Loucy (cell line): Measurements from ENCODE around the gene ETV5.

Experiments used
- H2AFZ ChIP-seq: fragments of 200-600 bp; sonication (generic); 2 replicates; pipeline ENCODE4 v1.6.0; 2016; ENCODE audit warnings: antibody characterized with exemption, mild to moderate bottlenecking, low read length, moderate library complexity
- H3F3A ChIP-seq: fragments of 200-600 bp; 2 replicates; pipeline ENCODE4 v1.6.0; 2016; ENCODE audit warnings: antibody characterized with exemption, low read depth, mild to moderate bottlenecking
- H3K27me3 ChIP-seq: fragments of 200-600 bp; sonication (generic); 2 replicates; pipeline ENCODE4 v1.6.1; 2014; ENCODE audit warnings: low read length, mild to moderate bottlenecking; ENCODE audit not compliant: insufficient read depth, poor library complexity, severe bottlenecking
- H3K36me3 ChIP-seq: fragments of 200-600 bp; sonication (generic); 2 replicates; pipeline ENCODE4 v1.6.1; 2016; ENCODE audit warnings: low read length; ENCODE audit not compliant: insufficient read depth
- H3K4me1 ChIP-seq: fragments of 200-600 bp; sonication (generic); 2 replicates; pipeline ENCODE4 v1.5.1; 2014; ENCODE audit warnings: low read length, mild to moderate bottlenecking; ENCODE audit not compliant: insufficient read depth, poor library complexity, severe bottlenecking
- H3K4me2 ChIP-seq: fragments of 200-600 bp; sonication (generic); 2 replicates; pipeline ENCODE4 v1.6.0; 2014; ENCODE audit warnings: antibody characterized with exemption, low read length, low read depth, mild to moderate bottlenecking; ENCODE audit not compliant: poor library complexity, severe bottlenecking
- H3K4me3 ChIP-seq: fragments of 200-600 bp; sonication (generic); 2 replicates; pipeline ENCODE4 v1.5.1; 2014; ENCODE audit warnings: low read length, mild to moderate bottlenecking, mixed read lengths; ENCODE audit not compliant: poor library complexity, severe bottlenecking
- H3K79me2 ChIP-seq: fragments of 200-600 bp; sonication (generic); 2 replicates; pipeline ENCODE4 v1.6.1; 2014; ENCODE audit warnings: low read length; ENCODE audit not compliant: insufficient read depth
- H3K9ac ChIP-seq: fragments of 200-600 bp; sonication (generic); 2 replicates; pipeline ENCODE4 v1.6.0; 2014; ENCODE audit warnings: mild to moderate bottlenecking, low read depth, low read length, moderate library complexity; ENCODE audit not compliant: poor library complexity, severe bottlenecking
- H3K9me2 ChIP-seq: fragments of 200-600 bp; sonication (generic); replicated peaks from 2 replicates; pipeline ENCODE4 v1.6.1; 2016; ENCODE audit warnings: low read depth, low read length, mixed read lengths
- H3K9me3 ChIP-seq: fragments of 200-600 bp; sonication (generic); 2 replicates; pipeline ENCODE4 v1.6.1; 2014; ENCODE audit warnings: mild to moderate bottlenecking, antibody characterized with exemption, low read length, low read depth; ENCODE audit not compliant: insufficient read depth
- H4K20me1 ChIP-seq: fragments of 200-600 bp; sonication (generic); 2 replicates; pipeline ENCODE4 v1.6.0; 2014; ENCODE audit warnings: antibody characterized with exemption, low read length, mild to moderate bottlenecking; ENCODE audit not compliant: insufficient read depth, poor library complexity, severe bottlenecking
- EZH2phosphoT487 ChIP-seq: fragments of 200-600 bp; IDR thresholded peaks from 2 replicates; pipeline ENCODE4 v1.6.1; 2018; ENCODE audit warnings: antibody characterized with exemption, mild to moderate bottlenecking, moderate library complexity, borderline replicate concordance
- TF ChIP-seq, protein P1 (sequence below): fragments of 200-600 bp; sonication (generic); conservative IDR thresholded peaks from 2 replicates; pipeline ENCODE4 v1.5.1; 2014; ENCODE audit warnings: mild to moderate bottlenecking, antibody characterized with exemption, low read length

ETV5 gene

GRCh38 chr3:186108941-186109865 lies at the start of gene ETV5:
Gene ETV5, minus strand, starts transcription at chr3:186109089. Its CDS starts 3,221 bp downstream, at chr3:186105868.
- Histone ChIP-seq H3K36me3 (no peaks in the 10 kb centered on the region), H3K9me3 (no peaks in the 10 kb centered on the region), H2AFZ (peak within 1 kb of the TSS; percentile 59), H3K9ac (peak within 1 kb of the TSS; percentile 66), H3K27me3 (peaks cover 12% of the 10 kb centered on the region), H4K20me1 (peaks cover 7% of the 10 kb centered on the region), H3K9me2 (no peaks in the 10 kb centered on the region), H3K4me1 (peaks cover 46% of the 10 kb centered on the region), H3K4me2 (peak within 1 kb of the TSS; percentile 94), H3K4me3 (peak within 1 kb of the TSS; percentile 77), H3K79me2 (no peaks in the 10 kb centered on the region), H3F3A (no peaks in the 10 kb centered on the region)
- no peak for TF ChIP-seq EZH2phosphoT487
- TF ChIP-seq, protein P1, sequence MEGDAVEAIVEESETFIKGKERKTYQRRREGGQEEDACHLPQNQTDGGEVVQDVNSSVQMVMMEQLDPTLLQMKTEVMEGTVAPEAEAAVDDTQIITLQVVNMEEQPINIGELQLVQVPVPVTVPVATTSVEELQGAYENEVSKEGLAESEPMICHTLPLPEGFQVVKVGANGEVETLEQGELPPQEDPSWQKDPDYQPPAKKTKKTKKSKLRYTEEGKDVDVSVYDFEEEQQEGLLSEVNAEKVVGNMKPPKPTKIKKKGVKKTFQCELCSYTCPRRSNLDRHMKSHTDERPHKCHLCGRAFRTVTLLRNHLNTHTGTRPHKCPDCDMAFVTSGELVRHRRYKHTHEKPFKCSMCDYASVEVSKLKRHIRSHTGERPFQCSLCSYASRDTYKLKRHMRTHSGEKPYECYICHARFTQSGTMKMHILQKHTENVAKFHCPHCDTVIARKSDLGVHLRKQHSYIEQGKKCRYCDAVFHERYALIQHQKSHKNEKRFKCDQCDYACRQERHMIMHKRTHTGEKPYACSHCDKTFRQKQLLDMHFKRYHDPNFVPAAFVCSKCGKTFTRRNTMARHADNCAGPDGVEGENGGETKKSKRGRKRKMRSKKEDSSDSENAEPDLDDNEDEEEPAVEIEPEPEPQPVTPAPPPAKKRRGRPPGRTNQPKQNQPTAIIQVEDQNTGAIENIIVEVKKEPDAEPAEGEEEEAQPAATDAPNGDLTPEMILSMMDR, result no peak

GRCh38 chr3:186154641-186155040 lies 45.8 kb upstream of the ETV5 start:
- Histone ChIP-seq H2AFZ (no peak overlapping the region), H3K27me3 (no peaks in the 10 kb centered on the region), H3K79me2 (no peaks in the 10 kb centered on the region), H3K4me1 (peaks cover 10% of the 10 kb centered on the region), H3K36me3 (no peaks in the 10 kb centered on the region), H3K9me3 (no peaks in the 10 kb centered on the region), H3K4me2 (no peak overlapping the region), H3K9me2 (no peaks in the 10 kb centered on the region), H4K20me1 (no peaks in the 10 kb centered on the region), H3F3A (no peaks in the 10 kb centered on the region), H3K9ac (no peak overlapping the region), H3K4me3 (no peak overlapping the region)
- no peak for TF ChIP-seq EZH2phosphoT487
- TF ChIP-seq, protein P1, result no peak

GRCh38 chr3:186152889-186153292 lies 44.0 kb upstream of the ETV5 start:
- Histone ChIP-seq H3K36me3 (no peaks in the 10 kb centered on the region), H4K20me1 (no peaks in the 10 kb centered on the region), H3K9ac (no peak overlapping the region), H3K9me2 (no peaks in the 10 kb centered on the region), H3K79me2 (no peaks in the 10 kb centered on the region), H3F3A (no peaks in the 10 kb centered on the region), H3K27me3 (no peaks in the 10 kb centered on the region), H3K4me1 (peaks cover 10% of the 10 kb centered on the region), H2AFZ (no peak overlapping the region), H3K4me2 (no peak overlapping the region), H3K9me3 (no peaks in the 10 kb centered on the region), H3K4me3 (no peak overlapping the region)
- no peak for TF ChIP-seq EZH2phosphoT487
- TF ChIP-seq, protein P1, result no peak
